ES-I3 (cell line): ENCODE measurements around the gene PERM1.
"Not testable (repeated sequence)": the region's sequence is repeated elsewhere in the genome, so short reads cannot be mapped to it uniquely, and the experiment has no call there.

ENCODE experiments used
- H3K36me3 ChIP-seq: 2 replicates; pipeline ENCODE4 v1.6.1; 2013; ENCODE audit warnings: mild to moderate bottlenecking, low read length, control low read depth, moderate library complexity; ENCODE audit not compliant: insufficient read depth
- H3K4me1 ChIP-seq: 2 replicates; pipeline ENCODE4 v1.6.1; 2013; ENCODE audit warnings: mild to moderate bottlenecking, control low read depth, low read length; ENCODE audit not compliant: insufficient read depth
- H3K9ac ChIP-seq: 2 replicates; pipeline ENCODE4 v1.6.1; 2013; ENCODE audit warnings: low read depth, mild to moderate bottlenecking, low read length, moderate library complexity
- H3K9me3 ChIP-seq: 2 replicates; pipeline ENCODE4 v1.6.1; 2013; ENCODE audit warnings: mild to moderate bottlenecking, low read length, moderate library complexity; ENCODE audit not compliant: control insufficient read depth, insufficient read depth

Gene PERM1

GRCh38 chr1:980602-981395, 1.1 kb downstream of the PERM1 start:
- H3K4me1 ChIP-seq, result no peaks in the 10 kb centered on the region

GRCh38 chr1:980137-980571, 1.7 kb downstream of the PERM1 start:
- Histone ChIP-seq H3K9ac (no peak overlapping the region), H3K9me3 (no peaks in the 10 kb centered on the region), H3K4me1 (no peaks in the 10 kb centered on the region), H3K36me3 (no peaks in the 10 kb centered on the region)

More at GRCh38 chr1:980602-981395, 1.1 kb downstream of the PERM1 start:
- Histone ChIP-seq H3K9ac (no peak overlapping the region), H3K9me3 (no peaks in the 10 kb centered on the region), H3K36me3 (no peaks in the 10 kb centered on the region)

- Histone ChIP-seq H3K9ac (no peak overlapping the region), H3K9me3 (no peaks in the 10 kb centered on the region), H3K4me1 (no peaks in the 10 kb centered on the region), H3K36me3 (no peaks in the 10 kb centered on the region)
Measured at GRCh38 chr1:979744-980072, 2.2 kb downstream of the PERM1 start.

- H3K4me1 ChIP-seq, result no peaks in the 10 kb centered on the region
- H3K36me3 ChIP-seq, result no peaks in the 10 kb centered on the region
- no peaks in the 10 kb centered on the region for H3K9me3 ChIP-seq
- no peak overlapping the region for H3K9ac ChIP-seq
Measured at GRCh38 chr1:978835-979743, 2.8 kb downstream of the PERM1 start.

GRCh38 chr1:978069-978834, 3.6 kb downstream of the PERM1 start:
- no peaks in the 10 kb centered on the region for H3K36me3 ChIP-seq
- H3K4me1 ChIP-seq, result no peaks in the 10 kb centered on the region
- no peaks in the 10 kb centered on the region for H3K9me3 ChIP-seq
- H3K9ac ChIP-seq, result no peak overlapping the region

- not testable (repeated sequence) for H3K9me3 ChIP-seq, H3K9ac ChIP-seq, H3K36me3 ChIP-seq, H3K4me1 ChIP-seq
Measured at GRCh38 chr1:976791-977190, 5.1 kb downstream of the PERM1 start.

GRCh38 chr1:975896-976683, 5.8 kb downstream of the PERM1 start:
- H3K36me3 ChIP-seq, result no peaks in the 10 kb centered on the region

GRCh38 chr1:975365-975764, 6.5 kb downstream of the PERM1 start:
- no peak overlapping the region for H3K9ac ChIP-seq
- no peaks in the 10 kb centered on the region for H3K9me3 ChIP-seq
- no peaks in the 10 kb centered on the region for H3K36me3 ChIP-seq
- no peaks in the 10 kb centered on the region for H3K4me1 ChIP-seq

More at GRCh38 chr1:975896-976683, 5.8 kb downstream of the PERM1 start:
- Histone ChIP-seq H3K9ac (peak overlapping the region; percentile 6; the same call in 1 of the 2 replicates), H3K4me1 (no peaks in the 10 kb centered on the region), H3K9me3 (no peaks in the 10 kb centered on the region)

- Histone ChIP-seq H3K9me3 (no peaks in the 10 kb centered on the region), H3K36me3 (no peaks in the 10 kb centered on the region), H3K4me1 (no peaks in the 10 kb centered on the region), H3K9ac (no peak overlapping the region)
Measured at GRCh38 chr1:974687-975328, 7.1 kb downstream of the PERM1 start.

GRCh38 chr1:974293-974640, 7.6 kb downstream of the PERM1 start:
- no peaks in the 10 kb centered on the region for H3K9me3 ChIP-seq
- no peaks in the 10 kb centered on the region for H3K36me3 ChIP-seq
- no peaks in the 10 kb centered on the region for H3K4me1 ChIP-seq
- no peak overlapping the region for H3K9ac ChIP-seq

GRCh38 chr1:973459-974292, 8.2 kb downstream of the PERM1 start:
- H3K4me1 ChIP-seq, result no peaks in the 10 kb centered on the region
- H3K36me3 ChIP-seq, result no peaks in the 10 kb centered on the region
- no peak overlapping the region for H3K9ac ChIP-seq
- H3K9me3 ChIP-seq, result no peaks in the 10 kb centered on the region

GRCh38 chr1:972726-973458, 9.0 kb downstream of the PERM1 start:
- Histone ChIP-seq H3K9ac (no peak overlapping the region), H3K36me3 (no peaks in the 10 kb centered on the region), H3K9me3 (no peaks in the 10 kb centered on the region)

More at GRCh38 chr1:972726-973458, 9.0 kb downstream of the PERM1 start:
- H3K4me1 ChIP-seq, result no peaks in the 10 kb centered on the region
